ENCODE results near the gene QRICH1.

Gene QRICH1

GRCh38 chr3:48997714-48998637 is 95.9 kb downstream of the QRICH1 start:
- no peak for DNase-seq (ENCODE audit: low read depth)

GRCh38 chr3:48997102-48997635 is 96.7 kb downstream of the QRICH1 start:
- no peak for DNase-seq (ENCODE audit: low read depth)

GRCh38 chr3:48996640-48997039 is 97.2 kb downstream of the QRICH1 start:
- no peak for DNase-seq (ENCODE audit: low read depth)

GRCh38 chr3:48993834-48994233 is 100.0 kb downstream of the QRICH1 start:
- DNase-seq (ENCODE audit: low read depth) = no peak

GRCh38 chr3:48991851-48992545 is 101.9 kb downstream of the QRICH1 start:
- no peak for DNase-seq (ENCODE audit: low read depth)

GRCh38 chr3:48990636-48991469 is 103.0 kb downstream of the QRICH1 start:
- DNase-seq (ENCODE audit: low read depth) = no peak

- peak; percentile 96 for DNase-seq (ENCODE audit: low read depth)
These were observed 103.9 kb downstream of the QRICH1 start, which contains the start of gene P4HTM for GRCh38 chr3:48989796-48990635. TSS of gene P4HTM (plus strand) at chr3:48990241. CDS start at chr3:48990257, 16 bp downstream.

- DNase-seq (ENCODE audit: low read depth) = no peak
These were observed 104.6 kb downstream of the QRICH1 start for GRCh38 chr3:48989126-48989795.

- no peak for DNase-seq (ENCODE audit: low read depth)
These were observed 108.0 kb downstream of the QRICH1 start for GRCh38 chr3:48985831-48986376.

- DNase-seq (ENCODE audit: low read depth) = no peak
These were observed 109.2 kb downstream of the QRICH1 start for GRCh38 chr3:48984663-48985062.

GRCh38 chr3:48983096-48983495 is 110.8 kb downstream of the QRICH1 start:
- DNase-seq (ENCODE audit: low read depth) = no peak

GRCh38 chr3:48982686-48983085 is 111.2 kb downstream of the QRICH1 start:
- no peak for DNase-seq (ENCODE audit: low read depth)

GRCh38 chr3:48982016-48982415 is 111.9 kb downstream of the QRICH1 start:
- DNase-seq (ENCODE audit: low read depth) = no peak

GRCh38 chr3:48980295-48980694 is 113.6 kb downstream of the QRICH1 start:
- no peak for DNase-seq (ENCODE audit: low read depth)

Data from HS-27A (cell line).